ENCODE results near the gene UPF3B. TPM values are rescaled to one million over a fixed set of nuclear protein-coding genes. Genes with fewer than 3 reads are reported as not detected.

The UPF3B gene
- total and polyA plus RNA-seq, 9 of the 15 experiments (the other 6 are each of a cell fraction or from before 2014, with no cell fraction given), result 17.6 to 57.0 (median 32.3) TPM

DNA sequence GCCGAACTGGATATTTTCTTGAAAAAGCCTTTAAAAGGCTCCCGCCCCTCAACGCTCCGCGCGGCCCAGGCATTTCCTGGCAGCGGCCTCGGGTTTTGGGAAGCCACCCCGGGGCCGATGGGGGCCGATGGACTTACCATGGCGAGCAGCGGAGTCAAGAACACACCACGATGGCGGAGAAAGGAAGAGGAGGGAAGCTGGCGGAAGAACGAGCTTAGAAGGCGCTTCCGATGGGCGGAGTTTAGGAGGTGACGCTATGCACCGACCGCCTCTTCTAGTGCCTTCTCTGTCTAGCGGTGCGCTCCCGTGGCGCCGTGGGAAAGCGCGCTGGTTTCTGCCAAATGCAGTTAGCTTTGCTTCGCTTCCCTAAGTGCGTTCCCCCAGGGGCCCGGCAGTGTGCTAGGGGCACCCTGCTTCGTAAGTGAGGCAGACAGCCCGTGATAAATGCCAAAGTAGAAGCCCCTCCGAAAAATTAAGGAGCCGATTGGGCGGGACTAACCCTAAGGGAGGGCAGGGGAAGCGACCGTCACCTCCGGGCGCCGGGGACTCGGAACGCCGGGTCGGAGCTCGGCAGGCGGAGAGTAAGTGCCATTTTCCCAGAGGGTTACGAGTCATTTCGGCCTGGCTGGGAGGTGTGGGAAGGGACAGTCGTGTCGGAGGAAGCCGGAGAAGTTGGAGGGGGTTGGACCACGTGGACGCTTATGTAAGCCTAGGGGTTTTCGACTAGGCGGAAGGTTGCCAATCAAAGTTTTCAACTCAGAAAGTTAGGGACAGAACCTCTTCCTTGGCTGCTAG lies 61.1 kb downstream of the UPF3B start, which contains the start of gene RPL39 (continued):
- TF ChIP-seq, protein P1, sequence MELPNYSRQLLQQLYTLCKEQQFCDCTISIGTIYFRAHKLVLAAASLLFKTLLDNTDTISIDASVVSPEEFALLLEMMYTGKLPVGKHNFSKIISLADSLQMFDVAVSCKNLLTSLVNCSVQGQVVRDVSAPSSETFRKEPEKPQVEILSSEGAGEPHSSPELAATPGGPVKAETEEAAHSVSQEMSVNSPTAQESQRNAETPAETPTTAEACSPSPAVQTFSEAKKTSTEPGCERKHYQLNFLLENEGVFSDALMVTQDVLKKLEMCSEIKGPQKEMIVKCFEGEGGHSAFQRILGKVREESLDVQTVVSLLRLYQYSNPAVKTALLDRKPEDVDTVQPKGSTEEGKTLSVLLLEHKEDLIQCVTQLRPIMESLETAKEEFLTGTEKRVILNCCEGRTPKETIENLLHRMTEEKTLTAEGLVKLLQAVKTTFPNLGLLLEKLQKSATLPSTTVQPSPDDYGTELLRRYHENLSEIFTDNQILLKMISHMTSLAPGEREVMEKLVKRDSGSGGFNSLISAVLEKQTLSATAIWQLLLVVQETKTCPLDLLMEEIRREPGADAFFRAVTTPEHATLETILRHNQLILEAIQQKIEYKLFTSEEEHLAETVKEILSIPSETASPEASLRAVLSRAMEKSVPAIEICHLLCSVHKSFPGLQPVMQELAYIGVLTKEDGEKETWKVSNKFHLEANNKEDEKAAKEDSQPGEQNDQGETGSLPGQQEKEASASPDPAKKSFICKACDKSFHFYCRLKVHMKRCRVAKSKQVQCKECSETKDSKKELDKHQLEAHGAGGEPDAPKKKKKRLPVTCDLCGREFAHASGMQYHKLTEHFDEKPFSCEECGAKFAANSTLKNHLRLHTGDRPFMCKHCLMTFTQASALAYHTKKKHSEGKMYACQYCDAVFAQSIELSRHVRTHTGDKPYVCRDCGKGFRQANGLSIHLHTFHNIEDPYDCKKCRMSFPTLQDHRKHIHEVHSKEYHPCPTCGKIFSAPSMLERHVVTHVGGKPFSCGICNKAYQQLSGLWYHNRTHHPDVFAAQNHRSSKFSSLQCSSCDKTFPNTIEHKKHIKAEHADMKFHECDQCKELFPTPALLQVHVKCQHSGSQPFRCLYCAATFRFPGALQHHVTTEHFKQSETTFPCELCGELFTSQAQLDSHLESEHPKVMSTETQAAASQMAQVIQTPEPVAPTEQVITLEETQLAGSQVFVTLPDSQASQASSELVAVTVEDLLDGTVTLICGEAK (IDR thresholded peaks at IDR 0.05), result peak; percentile 77
- TF ChIP-seq, protein P1 (CRISPR knock-in tag; IDR thresholded peaks at IDR 0.05), result no peak
- TF ChIP-seq SMARCA5 (IDR thresholded peaks at IDR 0.05) (no peak), TRIM28 (IDR thresholded peaks at IDR 0.05) (no peak), C11orf30 (IDR thresholded peaks at IDR 0.05; ENCODE audit: low read depth) (peak; percentile 57; the same call in 1 of the 2 replicates), ARHGAP35 (IDR thresholded peaks at IDR 0.05; ENCODE audit: partially characterized antibody) (no peak), PRPF4 (IDR thresholded peaks at IDR 0.05; ENCODE audit: insufficient read depth, low read depth, low read length, poor library complexity, severe bottlenecking) (peak; percentile 72), ASH1L (IDR thresholded peaks at IDR 0.05; ENCODE audit: borderline replicate concordance, low read depth, partially characterized antibody) (no peak), ZNF830 (CRISPR knock-in tag; IDR thresholded peaks at IDR 0.05) (no peak), MEF2D (tag; conservative IDR thresholded peaks at IDR 0.05; ENCODE audit: low read depth) (no peak), ZNF785 (CRISPR knock-in tag; IDR thresholded peaks at IDR 0.05) (no peak), ZNF764 (CRISPR knock-in tag; IDR thresholded peaks at IDR 0.05; ENCODE audit: low read depth) (no peak), SLC30A9 (CRISPR knock-in tag; IDR thresholded peaks at IDR 0.05) (no peak), HNRNPLL (IDR thresholded peaks at IDR 0.05; ENCODE audit: low read depth, low read length, poor library complexity, severe bottlenecking) (peak; percentile 62)
- TF ChIP-seq, protein P2, sequence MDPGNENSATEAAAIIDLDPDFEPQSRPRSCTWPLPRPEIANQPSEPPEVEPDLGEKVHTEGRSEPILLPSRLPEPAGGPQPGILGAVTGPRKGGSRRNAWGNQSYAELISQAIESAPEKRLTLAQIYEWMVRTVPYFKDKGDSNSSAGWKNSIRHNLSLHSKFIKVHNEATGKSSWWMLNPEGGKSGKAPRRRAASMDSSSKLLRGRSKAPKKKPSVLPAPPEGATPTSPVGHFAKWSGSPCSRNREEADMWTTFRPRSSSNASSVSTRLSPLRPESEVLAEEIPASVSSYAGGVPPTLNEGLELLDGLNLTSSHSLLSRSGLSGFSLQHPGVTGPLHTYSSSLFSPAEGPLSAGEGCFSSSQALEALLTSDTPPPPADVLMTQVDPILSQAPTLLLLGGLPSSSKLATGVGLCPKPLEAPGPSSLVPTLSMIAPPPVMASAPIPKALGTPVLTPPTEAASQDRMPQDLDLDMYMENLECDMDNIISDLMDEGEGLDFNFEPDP (CRISPR knock-in tag; IDR thresholded peaks at IDR 0.05), result no peak
- TF ChIP-seq, protein P3, sequence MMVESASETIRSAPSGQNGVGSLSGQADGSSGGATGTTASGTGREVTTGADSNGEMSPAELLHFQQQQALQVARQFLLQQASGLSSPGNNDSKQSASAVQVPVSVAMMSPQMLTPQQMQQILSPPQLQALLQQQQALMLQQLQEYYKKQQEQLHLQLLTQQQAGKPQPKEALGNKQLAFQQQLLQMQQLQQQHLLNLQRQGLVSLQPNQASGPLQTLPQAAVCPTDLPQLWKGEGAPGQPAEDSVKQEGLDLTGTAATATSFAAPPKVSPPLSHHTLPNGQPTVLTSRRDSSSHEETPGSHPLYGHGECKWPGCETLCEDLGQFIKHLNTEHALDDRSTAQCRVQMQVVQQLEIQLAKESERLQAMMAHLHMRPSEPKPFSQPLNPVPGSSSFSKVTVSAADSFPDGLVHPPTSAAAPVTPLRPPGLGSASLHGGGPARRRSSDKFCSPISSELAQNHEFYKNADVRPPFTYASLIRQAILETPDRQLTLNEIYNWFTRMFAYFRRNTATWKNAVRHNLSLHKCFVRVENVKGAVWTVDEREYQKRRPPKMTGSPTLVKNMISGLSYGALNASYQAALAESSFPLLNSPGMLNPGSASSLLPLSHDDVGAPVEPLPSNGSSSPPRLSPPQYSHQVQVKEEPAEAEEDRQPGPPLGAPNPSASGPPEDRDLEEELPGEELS (CRISPR knock-in tag; IDR thresholded peaks at IDR 0.05; ENCODE audit: borderline replicate concordance), result no peak
